Measurements from ENCODE around the gene NDUFAF8.

The NDUFAF8 gene

GRCh38 chr17:81228834-81229665 is 10.1 kb upstream of the NDUFAF8 start (continued):
- TF ChIP-seq TSHZ2 (CRISPR knock-in tag; IDR thresholded peaks at IDR 0.05) (no peak), ZNF8 (CRISPR knock-in tag; IDR thresholded peaks at IDR 0.05) (no peak), BACH2 (CRISPR knock-in tag; IDR thresholded peaks at IDR 0.05; ENCODE audit: borderline replicate concordance) (no peak), OSR1 (CRISPR knock-in tag; IDR thresholded peaks at IDR 0.05) (no peak)

- ATAC-seq: no peak
- no peak for TF ChIP-seq SNAI2 (CRISPR knock-in tag; IDR thresholded peaks at IDR 0.05)
- TF ChIP-seq ISL1 (CRISPR knock-in tag; IDR thresholded peaks at IDR 0.05): no peak
- TF ChIP-seq ARNTL (CRISPR knock-in tag; IDR thresholded peaks at IDR 0.05; ENCODE audit: borderline replicate concordance, low read depth): no peak
- no peak for TF ChIP-seq ZNF8 (CRISPR knock-in tag; IDR thresholded peaks at IDR 0.05)
- no peak for TF ChIP-seq PATZ1 (CRISPR knock-in tag; IDR thresholded peaks at IDR 0.05; ENCODE audit: borderline replicate concordance)
- no peak for TF ChIP-seq ZFP3 (CRISPR knock-in tag; IDR thresholded peaks at IDR 0.05)
- no peak for TF ChIP-seq ZNF70 (CRISPR knock-in tag; IDR thresholded peaks at IDR 0.05)
- TF ChIP-seq TSHZ2 (CRISPR knock-in tag; IDR thresholded peaks at IDR 0.05): no peak
- TF ChIP-seq BACH2 (CRISPR knock-in tag; IDR thresholded peaks at IDR 0.05; ENCODE audit: borderline replicate concordance): no peak
- TF ChIP-seq CREB5 (CRISPR knock-in tag; IDR thresholded peaks at IDR 0.05; ENCODE audit: low read depth): no peak
- no peak for TF ChIP-seq CSDC2 (CRISPR knock-in tag; IDR thresholded peaks at IDR 0.05)
- no peak for TF ChIP-seq RARB (CRISPR knock-in tag; IDR thresholded peaks at IDR 0.05)
- no peak for TF ChIP-seq PPARA (CRISPR knock-in tag; IDR thresholded peaks at IDR 0.05; ENCODE audit: borderline replicate concordance)
- no peak for TF ChIP-seq ESRRG (CRISPR knock-in tag; IDR thresholded peaks at IDR 0.05)
- TF ChIP-seq OSR1 (CRISPR knock-in tag; IDR thresholded peaks at IDR 0.05): no peak
- no peak for TF ChIP-seq GLIS3 (CRISPR knock-in tag; IDR thresholded peaks at IDR 0.05)
- TF ChIP-seq ZC3H10 (CRISPR knock-in tag; IDR thresholded peaks at IDR 0.05): no peak
- no peak for TF ChIP-seq ZNF565 (CRISPR knock-in tag; conservative IDR thresholded peaks at IDR 0.05; ENCODE audit: low read depth)
- TF ChIP-seq POU6F1 (CRISPR knock-in tag; IDR thresholded peaks at IDR 0.05; ENCODE audit: borderline replicate concordance, low read depth): no peak
- no peak for TF ChIP-seq TOX (CRISPR knock-in tag; IDR thresholded peaks at IDR 0.05; ENCODE audit: borderline replicate concordance)
Observed at GRCh38 chr17:81229666-81229920, 9.5 kb upstream of the NDUFAF8 start.

Measured in SK-N-SH treated with all-trans-retinoic acid at 6 μM for 48 hours (cell line).